Measurements from ENCODE around the gene TDO2. TPM values are rescaled to one million over a fixed set of nuclear protein-coding genes. Genes with fewer than 3 reads are reported as not detected.

The TDO2 gene
- total RNA-seq, 2 donors from 2014 or later: not detected

- DNase-seq (ENCODE audit: low spot score): no peak
- H3K4me1 ChIP-seq (ENCODE audit: control insufficient read depth in 1 of 2, low read depth in 2 of 2): no peaks in the 10 kb centered on the region
- H3K9me3 ChIP-seq: no peaks in the 10 kb centered on the region
- H3K27ac ChIP-seq: no peak overlapping the region
- no peaks in the 10 kb centered on the region for H3K27me3 ChIP-seq (replicated peaks; ENCODE audit: insufficient read depth)
- TF ChIP-seq CTCF (IDR thresholded peaks at IDR 0.05): no peak
- H3K4me3 ChIP-seq: no peak overlapping the region
- no peak for ATAC-seq (ENCODE audit: insufficient number of reproducible peaks, low FRiP score, low read depth)
- no peaks in the 10 kb centered on the region for H3K36me3 ChIP-seq
These were observed 25.5 kb upstream of the TDO2 start for GRCh38 chr4:155877971-155878370.

- Histone ChIP-seq H3K9me3 (no peaks in the 10 kb centered on the region), H3K36me3 (no peaks in the 10 kb centered on the region), H3K27me3 (replicated peaks; ENCODE audit: insufficient read depth) (no peaks in the 10 kb centered on the region), H3K27ac (no peak overlapping the region), H3K4me1 (ENCODE audit: control insufficient read depth in 1 of 2, low read depth in 2 of 2) (no peaks in the 10 kb centered on the region), H3K4me3 (no peak overlapping the region)
- no peak for TF ChIP-seq CTCF (IDR thresholded peaks at IDR 0.05)
- no peak for ATAC-seq (ENCODE audit: insufficient number of reproducible peaks, low FRiP score, low read depth)
- DNase-seq (ENCODE audit: low spot score): no peak
These were observed 24.9 kb upstream of the TDO2 start for GRCh38 chr4:155878611-155879010.

DNA sequence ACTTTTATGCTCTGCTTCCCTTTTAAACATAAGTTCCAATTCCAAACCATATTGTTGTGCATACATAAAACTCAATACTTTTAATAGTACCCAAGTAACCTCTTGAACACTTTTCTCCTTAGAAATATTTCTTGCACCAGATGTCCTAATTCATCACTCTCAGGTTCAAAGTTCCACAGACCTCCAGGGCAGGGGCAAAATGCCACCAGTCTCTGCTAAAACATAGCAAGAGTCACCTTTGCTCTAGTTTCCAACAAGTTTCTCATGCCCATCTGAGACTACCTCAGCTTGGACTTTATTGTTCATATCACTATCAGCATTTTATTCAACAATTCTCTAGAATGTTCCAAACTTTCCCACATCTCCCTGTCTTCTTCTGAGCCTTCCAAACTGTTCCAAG, 23.7 kb upstream of the TDO2 start:
- ATAC-seq (ENCODE audit: insufficient number of reproducible peaks, low FRiP score, low read depth) (no peak), DNase-seq (ENCODE audit: low spot score) (no peak)
- no peaks in the 10 kb centered on the region for H3K9me3 ChIP-seq
- H3K4me1 ChIP-seq (ENCODE audit: control insufficient read depth in 1 of 2, low read depth in 2 of 2): no peaks in the 10 kb centered on the region
- H3K27me3 ChIP-seq (replicated peaks; ENCODE audit: insufficient read depth): no peaks in the 10 kb centered on the region
- no peak overlapping the region for H3K4me3 ChIP-seq
- no peaks in the 10 kb centered on the region for H3K36me3 ChIP-seq
- TF ChIP-seq CTCF (IDR thresholded peaks at IDR 0.05): no peak
- no peak overlapping the region for H3K27ac ChIP-seq

GRCh38 chr4:155881555-155881954, 21.9 kb upstream of the TDO2 start:
- DNase-seq (ENCODE audit: low spot score): no peak
- H3K4me3 ChIP-seq: no peak overlapping the region
- TF ChIP-seq CTCF (IDR thresholded peaks at IDR 0.05): no peak
- no peak for ATAC-seq (ENCODE audit: insufficient number of reproducible peaks, low FRiP score, low read depth)
- H3K4me1 ChIP-seq (ENCODE audit: control insufficient read depth in 1 of 2, low read depth in 2 of 2): no peaks in the 10 kb centered on the region
- H3K36me3 ChIP-seq: no peaks in the 10 kb centered on the region
- no peaks in the 10 kb centered on the region for H3K27me3 ChIP-seq (replicated peaks; ENCODE audit: insufficient read depth)
- H3K9me3 ChIP-seq: no peaks in the 10 kb centered on the region
- no peak overlapping the region for H3K27ac ChIP-seq

DNA sequence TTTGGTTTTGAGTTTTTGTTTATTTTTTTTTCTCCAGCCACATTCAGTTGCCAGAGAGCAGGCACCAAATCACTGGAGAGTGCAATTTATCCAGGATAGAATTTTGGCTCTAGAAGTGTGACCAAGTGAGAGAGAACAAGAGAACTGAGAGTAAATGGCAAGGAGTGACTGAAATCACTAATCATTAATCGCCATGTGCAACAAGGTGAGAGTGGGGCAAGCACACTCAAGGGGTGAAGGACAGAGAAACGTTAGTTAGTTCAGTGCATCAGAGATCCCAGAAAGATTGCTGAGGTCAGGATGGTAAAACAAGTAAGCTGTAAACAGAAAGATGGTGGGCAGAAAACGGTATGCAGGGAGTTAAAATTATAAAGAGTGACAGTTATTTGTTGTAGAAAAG, 19.6 kb upstream of the TDO2 start:
- DNase-seq (ENCODE audit: low spot score): no peak
- Histone ChIP-seq H3K27me3 (replicated peaks; ENCODE audit: insufficient read depth) (no peaks in the 10 kb centered on the region), H3K27ac (no peak overlapping the region), H3K9me3 (no peaks in the 10 kb centered on the region), H3K36me3 (no peaks in the 10 kb centered on the region), H3K4me3 (no peak overlapping the region), H3K4me1 (ENCODE audit: control insufficient read depth in 1 of 2, low read depth in 2 of 2) (peaks cover under 1 to 2% of the 10 kb centered on the region in 2 donors)
- TF ChIP-seq CTCF (IDR thresholded peaks at IDR 0.05): no peak
- no peak for ATAC-seq (ENCODE audit: insufficient number of reproducible peaks, low FRiP score, low read depth)
